Measurements from ENCODE around the gene PBX4. TPM values are rescaled to one million over a fixed set of nuclear protein-coding genes. Genes with fewer than 3 reads are reported as not detected.

PBX4 gene
- total RNA-seq, 4 donors from 2014 or later, result 22.5 to 62.4 (median 38.4) TPM

DNA sequence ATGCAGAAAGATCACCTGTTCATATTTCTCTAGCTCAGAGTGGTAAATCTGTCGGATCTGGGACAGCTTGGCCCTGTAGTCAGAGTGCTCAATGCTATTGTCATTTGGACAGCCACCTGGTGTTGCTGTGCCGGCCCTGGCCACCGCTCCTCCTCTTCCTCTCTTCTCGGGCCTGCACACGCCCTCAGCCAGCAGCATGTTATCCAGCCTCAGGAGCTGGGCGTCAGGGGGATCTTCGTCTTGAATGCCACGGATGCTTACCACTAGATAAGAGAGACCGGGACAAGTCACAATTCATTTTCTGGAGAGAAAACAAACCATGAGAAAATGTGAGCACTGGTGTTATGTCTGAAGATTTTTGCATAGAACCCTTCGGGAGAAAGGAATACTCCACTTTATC is 47.9 kb downstream of the PBX4 start:
- intact Hi-C loops (cut with DNase I), result no loop called here
- peaks cover 24 to 25% of the 10 kb centered on the region in 2 donors for H3K36me3 ChIP-seq
- no peak overlapping the region for H3K4me3 ChIP-seq (replicated peaks in 1 of 3)
- no peaks in the 10 kb centered on the region for H3K27me3 ChIP-seq
- 84 to 91% methylated on average over 10 of the region's 10 CpGs for WGBS, 2 donors
- TF ChIP-seq CTCF (IDR thresholded peaks at IDR 0.05), result no peak
- H3K27ac ChIP-seq, result no peak overlapping the region
- H3K9me3 ChIP-seq, result no peaks in the 10 kb centered on the region
- H3K4me1 ChIP-seq, result no peaks in the 10 kb centered on the region
- no peak for DNase-seq

DNA sequence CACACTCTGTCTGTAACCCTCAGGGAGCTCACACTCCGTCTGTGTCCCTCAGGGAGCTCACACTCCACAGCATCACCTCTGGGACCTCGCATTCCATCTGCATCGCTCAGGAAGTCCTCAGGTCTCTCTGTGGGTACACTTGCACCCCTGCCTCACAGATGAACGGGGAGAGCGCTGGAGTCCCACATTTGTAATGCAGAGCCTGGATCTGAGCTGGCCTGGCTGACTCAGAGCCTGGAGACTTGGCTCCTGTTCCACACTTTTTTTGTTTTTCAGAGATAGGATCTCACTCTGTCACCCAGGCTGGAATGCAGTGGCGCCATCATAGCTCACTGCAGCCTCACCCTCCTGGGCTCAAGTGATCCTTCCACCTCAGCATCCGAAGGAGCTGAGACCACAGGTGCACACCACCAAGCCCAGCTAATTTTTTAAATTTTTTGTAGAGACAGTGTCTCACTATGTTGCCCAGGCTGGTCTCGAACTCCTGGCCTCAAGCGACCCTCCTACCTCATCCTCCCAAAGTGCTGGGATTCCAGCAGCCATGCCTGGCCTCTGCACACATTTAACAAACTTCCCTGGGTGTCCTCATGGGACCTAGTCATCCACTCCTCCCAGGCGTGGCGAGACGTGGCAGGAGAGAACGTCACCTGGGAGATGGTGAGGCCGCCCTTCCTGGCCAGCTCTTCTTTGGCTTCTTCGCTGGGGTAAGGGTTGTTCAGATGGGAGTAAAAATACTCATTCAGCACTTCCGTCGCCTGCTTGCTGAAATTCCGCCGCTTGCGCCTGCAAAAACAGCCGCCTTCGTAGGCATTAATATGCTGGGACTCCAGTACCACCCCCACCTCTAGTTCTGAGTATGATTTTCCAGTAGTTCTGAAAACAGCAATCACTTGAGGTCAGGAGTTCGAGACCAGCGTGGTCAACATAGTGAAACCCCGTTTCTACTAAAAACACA is 49.4 kb downstream of the PBX4 start:
- Histone ChIP-seq H3K36me3 (peaks cover 30 to 31% of the 10 kb centered on the region in 2 donors), H3K4me1 (no peaks in the 10 kb centered on the region), H3K27ac (no peak overlapping the region), H3K27me3 (no peaks in the 10 kb centered on the region), H3K4me3 (replicated peaks in 1 of 3) (no peak overlapping the region), H3K9me3 (no peaks in the 10 kb centered on the region)
- DNase-seq, result no peak
- TF ChIP-seq CTCF (IDR thresholded peaks at IDR 0.05), result no peak
- TF ChIP-seq POLR2A (IDR thresholded peaks at IDR 0.05), result no peak
- WGBS, 2 donors, result 92 to 95% methylated on average over 25 of the region's 25 CpGs
- intact Hi-C loops (cut with DNase I), result no loop called here

GRCh38 chr19:19567391-19567790 is 51.1 kb downstream of the PBX4 start:
- H3K4me1 ChIP-seq, result no peaks in the 10 kb centered on the region
- intact Hi-C loops (cut with DNase I), result no loop called here
- H3K36me3 ChIP-seq, result peaks cover 30 to 31% of the 10 kb centered on the region in 2 donors
- 76 to 88% methylated on average over 3 of the region's 3 CpGs for WGBS, 2 donors
- DNase-seq, result no peak
- no peaks in the 10 kb centered on the region for H3K9me3 ChIP-seq
- H3K4me3 ChIP-seq (replicated peaks in 1 of 3), result no peak overlapping the region
- TF ChIP-seq POLR2A (IDR thresholded peaks at IDR 0.05) (no peak), CTCF (IDR thresholded peaks at IDR 0.05) (no peak)
- H3K27me3 ChIP-seq, result no peaks in the 10 kb centered on the region
- H3K27ac ChIP-seq, result no peak overlapping the region

DNA sequence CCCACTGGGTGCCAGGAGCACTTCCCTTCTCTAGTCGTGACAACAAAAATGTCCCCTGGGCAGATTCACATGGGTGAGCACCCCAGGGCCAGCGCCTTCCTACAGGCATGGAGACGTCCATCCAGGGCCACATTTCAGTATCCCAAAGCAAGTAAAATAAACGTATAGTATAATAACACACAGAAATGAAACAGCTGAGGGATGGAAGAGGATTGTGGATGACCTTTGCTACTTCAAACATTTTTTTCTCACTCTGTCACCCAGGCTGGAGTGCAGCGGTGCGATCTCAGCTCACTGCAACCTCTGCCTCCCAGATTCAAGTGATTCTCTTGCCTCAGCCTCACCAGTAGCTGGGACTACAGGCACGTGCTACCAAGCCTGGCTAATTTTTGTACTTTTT is 52.2 kb downstream of the PBX4 start:
- Histone ChIP-seq H3K4me1 (no peaks in the 10 kb centered on the region), H3K27me3 (no peaks in the 10 kb centered on the region), H3K4me3 (replicated peaks in 1 of 3) (no peak overlapping the region), H3K27ac (no peak overlapping the region), H3K36me3 (peaks cover 40% of the 10 kb centered on the region in 2 donors), H3K9me3 (no peaks in the 10 kb centered on the region)
- no peak for TF ChIP-seq POLR2A (IDR thresholded peaks at IDR 0.05)
- TF ChIP-seq CTCF (IDR thresholded peaks at IDR 0.05), result no peak
- DNase-seq, result no peak
- WGBS, 2 donors, result 80 to 88% methylated on average over 7 of the region's 7 CpGs
- intact Hi-C loops (cut with DNase I), result no loop called here

DNA sequence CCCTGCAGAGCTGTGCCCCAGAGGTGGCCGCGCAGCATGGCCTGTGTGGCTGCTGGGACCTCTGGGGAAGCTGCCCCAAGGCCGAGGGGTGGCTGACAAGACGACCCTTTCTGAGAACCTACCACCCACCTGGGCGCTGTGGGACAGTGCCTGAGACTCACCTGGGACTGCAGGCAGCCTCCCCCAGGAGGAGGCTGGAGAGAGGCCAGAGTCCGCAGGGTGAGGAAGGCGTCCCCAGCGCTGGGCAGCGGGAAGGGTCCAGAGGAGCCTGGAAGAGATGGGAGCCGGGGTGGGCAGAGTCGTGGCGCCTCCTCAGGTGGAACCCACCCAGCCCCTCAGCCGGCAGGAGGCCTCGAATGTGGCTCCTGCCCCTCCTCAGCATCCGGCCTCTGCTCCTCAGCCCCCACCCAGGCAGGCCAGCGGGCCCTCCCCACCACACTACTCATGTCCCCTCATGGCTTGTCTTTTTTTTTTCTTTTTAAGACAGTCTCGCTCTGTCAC is 55.1 kb downstream of the PBX4 start:
- Histone ChIP-seq H3K9me3 (no peaks in the 10 kb centered on the region), H3K27me3 (no peaks in the 10 kb centered on the region), H3K4me1 (no peaks in the 10 kb centered on the region), H3K4me3 (replicated peaks in 1 of 3) (no peak overlapping the region), H3K36me3 (peaks cover 22 to 25% of the 10 kb centered on the region in 2 donors), H3K27ac (no peak overlapping the region)
- intact Hi-C loops (cut with DNase I), result no loop called here
- TF ChIP-seq POLR2A (IDR thresholded peaks at IDR 0.05) (no peak), CTCF (IDR thresholded peaks at IDR 0.05) (no peak)
- DNase-seq, result no peak
- WGBS, 2 donors, result 96 to 97% methylated on average over 13 to 16 of the region's 17 CpGs
